ENCODE results near the gene PSORS1C1. TPM values are rescaled to one million over a fixed set of nuclear protein-coding genes. Genes with fewer than 3 reads are reported as not detected.

PSORS1C1 gene
- total RNA-seq (2012; rRNA removed) (0.28 and 0.36 TPM in 2 replicates), polyA plus RNA-seq (2012; rRNA removed) (1.1 and 2.1 TPM in 2 replicates), Bru-seq, nascent RNA (percentile 46 among the genes with signal in this experiment), BruChase-seq, experiment 1, labeled RNA remaining after a 6-hour chase (percentile 51 among the genes with signal in this experiment), BruChase-seq, experiment 2, labeled RNA remaining after a 2-hour chase (percentile 46 among the genes with signal in this experiment)
- 0.26 and 0.35 TPM in 2 replicates for polyA plus RNA-seq (2012; cell fraction: cytosol; rRNA removed)
- 3.6 and 6.3 TPM in 2 replicates for polyA plus RNA-seq (2012; cell fraction: nucleus; rRNA removed; ENCODE audit: low replicate concordance)
- long read RNA-seq, partial matches to known transcripts = 0 of 1 reads
- long read RNA-seq, other reads (novel, unspliced or antisense) = 1 of 1 reads

GRCh38 chr6:31114541-31114878 is at the start of gene PSORS1C1:
TSS of gene PSORS1C1 (plus strand) at chr6:31114800. CDS start at chr6:31129633, 14,833 bp downstream.
- Histone ChIP-seq H3K4me3 (ENCODE audit: insufficient read depth, low read depth, low read length) (no peak within 1 kb of the TSS), H3K4ac (ENCODE audit: low read depth, low read length) (peak within 1 kb of the TSS; percentile 90), H3K18ac (ENCODE audit: low read depth, low read length) (peak within 1 kb of the TSS; percentile 48), H2AK5ac (ENCODE audit: low read depth, low read length) (peak within 1 kb of the TSS; percentile 89), H3K27me3 (ENCODE audit: control insufficient read depth, insufficient read depth, low read length) (peaks cover 21% of the 10 kb centered on the region), H3K9ac (ENCODE audit: low read depth, low read length) (peak within 1 kb of the TSS; percentile 27; the same call in 1 of the 2 replicates), H3K4me2 (ENCODE audit: low read depth, low read length) (peak within 1 kb of the TSS; percentile 22), H3K79me1 (ENCODE audit: low read depth in 1 of 2, low read length in 2 of 2) (peaks cover 0 to 9% of the 10 kb centered on the region in 2 experiments; a peak in 2 of 4 replicates), H3K36me3 (ENCODE audit: control insufficient read depth, insufficient read depth, low read length) (no peaks in the 10 kb centered on the region), H3K56ac (ENCODE audit: extremely low read depth, insufficient read depth, low read length) (no peak within 1 kb of the TSS), H3K9me3 (ENCODE audit: control insufficient read depth, insufficient read depth, low read length) (no peaks in the 10 kb centered on the region), H2BK5ac (ENCODE audit: low read depth, low read length, poor library complexity, severe bottlenecking) (peak within 1 kb of the TSS; percentile 71), H4K20me1 (ENCODE audit: insufficient read depth, low read length) (no peaks in the 10 kb centered on the region), H2BK20ac (ENCODE audit: low read depth, low read length) (peak within 1 kb of the TSS; percentile 82), H3K14ac (replicated peaks; ENCODE audit: low read depth, low read length) (peak within 1 kb of the TSS; percentile 80), H4K8ac (ENCODE audit: low read depth in 2 of 2, low read length in 2 of 2) (peak within 1 kb of the TSS; percentile 84 to 92), H4K5ac (ENCODE audit: low read depth, low read length) (peak within 1 kb of the TSS; percentile 47), H3K9me1 (ENCODE audit: insufficient read depth, low read length) (peaks cover 15% of the 10 kb centered on the region), H4K91ac (ENCODE audit: insufficient read depth, low read depth, low read length) (peak within 1 kb of the TSS; percentile 93), H3K23ac (ENCODE audit: low read depth, low read length) (peak within 1 kb of the TSS; percentile 60; the same call in 1 of the 2 replicates), H2AK9ac (replicated peaks; ENCODE audit: low read depth, low read length, poor library complexity) (peak within 1 kb of the TSS; percentile 86), H3K4me1 (ENCODE audit: control insufficient read depth, insufficient read depth, low read length) (peaks cover 11% of the 10 kb centered on the region), H2BK120ac (ENCODE audit: low read depth, low read length) (peak within 1 kb of the TSS; percentile 92), H2AFZ (replicated peaks; ENCODE audit: low read length, poor library complexity) (peak within 1 kb of the TSS; percentile 82), H2BK15ac (ENCODE audit: low read depth, low read length) (peak within 1 kb of the TSS; percentile 80; the same call in 2 of the 3 replicates), H3K27ac (ENCODE audit: insufficient read depth, low read length) (peak within 1 kb of the TSS; percentile 75)
- dilution Hi-C loops (cut with HindIII; ENCODE audit: low sequenced_read_pairs, unreplicated experiment) = no loop called here
- DNase-seq (peak; percentile 95), ATAC-seq (ENCODE audit: low read depth) (peak; percentile 99)
- no CpG with 5 or more reads among the region's 3 CpGs for WGBS, 2 experiments (ENCODE audit: extremely low coverage in 2 of 2, insufficient read length in 1 of 2)
- BruUV-seq (replicated peaks) = no TSS peak
- in situ Hi-C loops (cut with MboI; ENCODE audit: low sequenced_read_pairs) = no loop called here
- POLR2A ChIA-PET (ENCODE audit: unreplicated experiment) = no interaction called here
- CTCF ChIA-PET = interaction anchor here (0.7 to 3.4 kb wide), 4 partner anchors 23 to 78 kb away, joined by 3 to 10 read pairs (median 4); no protein-coding TSS in a partner anchor
- TF ChIP-seq FOS (IDR thresholded peaks at IDR 0.05; ENCODE audit: low read depth, low read length) = peak; percentile 76
- no peak for TF ChIP-seq MAFK (IDR thresholded peaks at IDR 0.05; ENCODE audit: low read depth, low read length)
- TF ChIP-seq BHLHE40 (IDR thresholded peaks at IDR 0.05; ENCODE audit: low read depth, low read length) = no peak
- no peak for TF ChIP-seq CHD1 (IDR thresholded peaks at IDR 0.05; ENCODE audit: low read depth, low read length)
- peak; percentile 91; the same call in 1 of the 2 replicates for TF ChIP-seq MAZ (IDR thresholded peaks at IDR 0.05; ENCODE audit: borderline replicate concordance, low read depth, low read length)
- intact Hi-C loops (cut with micrococcal nuclease) = no loop called here
